IPS-NIHi7 (cell line): ENCODE results near the gene NFE2L1.
"Not testable (repeated sequence)": the region's sequence is repeated elsewhere in the genome, so short reads cannot be mapped to it uniquely, and the experiment has no call there.

ENCODE experiments used
- DNase-seq: peaks from one replicate; pipeline ENCODE4 v3.0.0; 2012; ENCODE audit warnings: mixed read lengths; ENCODE audit errors: extremely low spot score

Gene NFE2L1

DNA sequence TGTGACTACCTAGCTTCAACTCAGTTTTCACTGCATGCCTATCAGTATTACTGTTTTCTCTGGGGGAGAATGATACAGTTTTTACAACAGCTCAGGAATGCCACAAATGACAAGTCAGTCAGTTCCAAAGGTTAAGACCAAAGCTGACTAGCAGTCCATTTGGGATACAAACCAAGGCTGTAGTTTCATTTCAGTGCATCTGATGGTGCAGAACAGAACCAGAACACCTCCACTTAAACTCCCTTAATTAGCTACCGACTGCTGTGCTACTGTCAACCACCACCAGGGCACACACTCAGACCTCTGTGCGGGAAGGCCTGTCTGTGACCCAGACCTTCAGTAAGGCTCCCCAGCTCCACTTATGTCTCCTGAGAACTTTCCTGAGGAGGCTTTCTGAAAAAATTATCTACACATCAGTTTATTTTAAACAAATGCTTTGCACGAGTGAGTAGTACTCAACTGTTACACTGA, 20.4 kb downstream of the NFE2L1 start:
- peak; percentile 60 for DNase-seq

DNA sequence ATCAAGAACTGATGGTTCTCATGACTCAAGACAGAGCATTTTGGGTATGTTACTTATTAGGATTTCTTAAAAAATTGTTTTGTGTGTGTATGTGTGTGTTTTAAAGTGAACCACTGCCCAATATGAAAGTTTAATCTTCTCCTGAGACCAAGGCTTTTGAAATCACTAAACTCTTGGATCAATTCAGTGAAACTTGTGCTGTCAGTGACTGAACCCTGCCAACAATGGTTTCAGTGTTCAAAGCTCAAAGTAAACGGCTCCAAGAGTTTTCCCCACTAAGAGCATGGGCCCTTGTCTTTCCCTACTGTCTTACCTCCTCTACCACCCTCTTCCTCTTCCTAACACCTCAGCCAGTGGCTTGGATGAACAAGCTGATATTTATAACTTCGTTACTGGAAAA, 22.0 kb downstream of the NFE2L1 start:
- no peak for DNase-seq

GRCh38 chr17:48071654-48072053, 23.5 kb downstream of the NFE2L1 start:
- DNase-seq = no peak

GRCh38 chr17:48072811-48073210, 24.7 kb downstream of the NFE2L1 start:
- DNase-seq = not testable (repeated sequence)

DNA sequence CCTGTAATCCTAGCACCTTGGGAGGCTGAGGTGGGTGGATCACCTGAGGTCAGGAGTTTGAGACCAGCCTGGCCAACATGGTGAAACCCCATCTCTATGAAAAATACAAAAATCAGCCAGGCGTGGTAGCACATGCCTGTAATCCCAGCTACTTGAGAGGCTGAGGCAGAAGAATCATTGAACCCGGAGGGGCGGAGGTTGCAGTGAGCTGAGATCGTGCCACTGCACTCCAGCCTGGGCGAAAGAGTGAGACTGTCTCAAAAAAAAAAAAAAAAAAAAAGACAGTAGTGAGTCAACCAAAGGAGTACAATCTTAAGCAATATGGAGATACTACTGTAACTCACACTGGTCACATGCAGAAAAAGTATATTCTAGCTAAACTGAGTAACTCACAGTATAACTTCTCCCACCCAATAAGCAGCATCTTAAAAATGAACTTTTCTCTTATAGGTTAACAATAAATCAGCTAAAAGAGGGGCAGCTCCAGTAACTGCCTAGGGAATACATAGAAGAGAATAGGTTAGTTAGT, 25.5 kb downstream of the NFE2L1 start:
- DNase-seq = not testable (repeated sequence)

GRCh38 chr17:48074322-48075081, 26.3 kb downstream of the NFE2L1 start:
- peak; percentile 49 for DNase-seq

DNA sequence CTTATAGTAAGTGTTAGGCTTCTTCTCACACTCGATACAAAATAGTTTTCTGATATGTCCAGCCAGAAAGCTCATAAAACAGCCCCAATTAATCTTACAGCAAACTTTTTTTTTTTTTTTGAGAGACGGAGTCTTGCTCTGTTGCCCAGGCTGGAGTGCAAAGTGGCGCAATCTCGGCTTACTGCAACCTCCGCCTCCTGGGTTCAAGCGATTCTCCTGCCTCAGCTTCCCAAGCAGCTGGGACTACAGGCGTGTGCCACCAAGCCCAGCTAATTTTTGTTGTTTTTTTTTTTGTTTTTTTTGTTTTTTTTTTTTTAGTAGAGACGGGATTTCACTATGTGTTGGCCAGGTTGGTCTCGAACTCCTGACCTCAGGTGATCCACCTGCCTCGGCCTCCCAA, 29.0 kb downstream of the NFE2L1 start:
- DNase-seq = not testable (repeated sequence)

DNA sequence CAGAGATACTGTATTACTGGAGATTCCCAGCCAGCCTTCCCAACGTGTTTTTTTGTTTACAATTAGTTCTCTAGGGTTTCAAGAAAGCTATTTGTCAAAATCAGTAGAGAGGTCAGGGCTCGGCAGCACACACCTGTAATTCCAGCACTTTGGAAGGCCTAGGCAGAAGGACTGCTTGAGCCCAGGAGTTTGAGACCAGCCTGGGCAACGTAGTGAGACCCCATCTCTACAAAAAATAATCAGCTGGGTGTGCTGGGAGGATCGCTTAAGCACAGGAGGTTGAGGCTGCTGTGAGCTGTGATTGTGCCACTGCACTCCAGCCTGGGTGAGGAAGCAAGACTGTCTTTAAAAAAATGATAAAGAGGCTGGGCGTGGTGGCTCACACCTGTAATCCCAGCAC, 33.7 kb downstream of the NFE2L1 start:
- DNase-seq = no peak

GRCh38 chr17:48084932-48085331, 36.8 kb downstream of the NFE2L1 start:
- DNase-seq = no peak

- no peak for DNase-seq
Observed at GRCh38 chr17:48093341-48094045, 45.3 kb downstream of the NFE2L1 start.

GRCh38 chr17:48095611-48096010, 47.5 kb downstream of the NFE2L1 start:
- DNase-seq = no peak

GRCh38 chr17:48100160-48100559, 52.0 kb downstream of the NFE2L1 start:
- DNase-seq = no peak

- peak; percentile 66 for DNase-seq
Observed at GRCh38 chr17:48100591-48101011, 52.4 kb downstream of the NFE2L1 start.

DNA sequence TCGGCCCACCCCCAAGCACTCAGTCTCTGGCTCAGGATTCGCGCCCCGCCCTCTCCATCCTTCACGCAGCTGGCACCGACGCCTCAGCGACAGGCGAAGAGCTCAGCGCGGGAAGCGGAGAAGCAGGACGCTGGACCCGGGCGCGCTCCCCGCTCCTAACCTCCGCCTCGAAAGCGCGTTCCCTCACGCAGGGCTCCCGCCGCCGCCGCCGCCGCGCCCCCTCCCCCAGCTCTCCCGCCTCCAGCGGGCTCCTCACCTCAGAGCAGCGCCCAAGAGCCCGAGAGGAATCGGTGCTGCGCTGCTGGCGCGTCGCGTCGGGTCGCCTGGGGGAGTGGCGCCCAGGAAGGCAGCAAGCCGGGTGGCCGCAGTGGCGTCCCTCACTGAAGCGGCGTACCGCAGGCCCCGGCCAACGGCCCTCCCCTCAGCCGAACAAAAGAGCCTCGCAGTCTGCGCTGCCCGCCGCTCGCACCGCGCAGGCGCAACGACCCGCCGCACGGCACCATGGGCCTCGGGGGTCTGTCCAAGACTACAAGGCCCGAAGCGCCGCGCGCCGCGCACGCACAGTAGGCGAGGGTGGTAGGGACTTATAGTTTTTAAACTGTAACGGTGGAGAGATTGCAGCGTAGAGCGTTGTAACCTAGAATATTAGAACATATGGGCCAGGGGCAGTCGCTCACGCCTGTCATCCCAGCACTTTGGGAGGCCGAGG, 53.0 kb downstream of the NFE2L1 start, which contains the start of gene CBX1:
TSS of gene CBX1 (minus strand) at position 467 of the 709 bp plus-strand sequence. CDS start 24,474 bp downstream, outside the sequence.
- peak; percentile 94 for DNase-seq

- DNase-seq = no peak
Observed at GRCh38 chr17:48102043-48102750, 54.0 kb downstream of the NFE2L1 start.

DNA sequence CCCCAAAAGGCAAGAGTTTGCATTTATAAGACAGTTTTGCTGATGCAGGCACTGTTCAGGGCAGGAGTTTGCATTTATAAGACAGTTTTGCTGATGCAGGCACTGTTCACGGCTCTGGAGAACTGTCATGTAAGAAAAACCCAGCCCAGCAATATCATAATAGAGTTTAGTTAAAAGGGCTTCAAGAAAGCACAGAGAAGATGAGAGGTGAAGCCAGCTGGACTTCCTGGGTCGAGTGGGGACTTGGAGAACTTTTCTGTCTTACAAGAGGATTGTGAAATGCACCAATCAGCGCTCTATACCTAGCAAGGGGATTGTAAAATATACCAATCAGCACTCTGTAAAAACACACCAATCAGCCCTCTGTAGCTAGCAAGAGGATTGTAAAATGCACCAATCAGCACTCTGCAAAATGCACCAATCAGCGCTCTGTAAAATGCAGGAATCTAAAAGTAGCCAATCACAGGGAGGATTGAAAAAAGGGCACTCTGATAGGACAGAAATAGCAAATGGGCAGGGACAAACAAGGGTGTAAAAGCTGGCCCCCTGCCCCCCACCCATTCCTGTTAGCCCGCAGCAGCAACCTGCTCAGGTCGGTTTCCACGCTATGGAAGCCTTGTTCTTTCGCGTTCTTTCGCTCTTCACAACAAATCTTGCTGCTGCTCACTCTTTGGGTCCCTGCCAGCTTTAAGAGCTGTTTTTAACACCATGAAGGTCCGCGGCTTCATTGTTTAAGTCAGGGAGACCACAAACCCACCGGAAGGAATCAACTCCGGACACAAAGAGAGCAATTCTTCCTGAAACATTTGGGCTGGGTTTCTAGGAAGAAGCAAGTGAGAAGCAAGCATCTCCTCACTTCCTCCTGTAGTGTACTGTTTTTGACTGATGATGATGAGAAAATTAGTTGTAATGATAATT, 54.9 kb downstream of the NFE2L1 start:
- no peak for DNase-seq

DNA sequence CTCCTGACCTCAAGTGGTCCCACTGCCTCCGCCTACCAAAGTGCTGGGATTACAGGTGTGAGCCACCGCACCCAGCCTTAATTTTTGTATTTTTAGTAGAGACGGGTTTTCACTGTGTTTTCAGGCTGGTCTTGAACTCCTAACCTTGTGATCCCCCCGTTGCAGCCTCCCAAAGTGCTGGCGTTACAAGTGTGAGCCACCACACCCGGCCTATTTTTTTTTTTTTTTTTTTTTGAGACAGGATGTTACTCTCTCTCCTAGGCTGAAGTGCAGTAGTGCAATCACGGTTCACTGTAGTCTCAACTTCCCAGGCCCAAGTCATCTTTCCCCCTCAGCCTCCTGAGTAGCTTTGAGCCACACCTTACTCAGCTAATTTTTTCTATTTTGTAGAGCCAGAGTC, 56.3 kb downstream of the NFE2L1 start:
- no peak for DNase-seq

GRCh38 chr17:48106802-48107136, 58.6 kb downstream of the NFE2L1 start:
- no peak for DNase-seq

- peak; percentile 94 for DNase-seq
Observed at GRCh38 chr17:48107137-48108055, 59.2 kb downstream of the NFE2L1 start, which contains the start of gene SNX11. SNX11 (plus strand) TSS chr17:48107766; CDS start chr17:48112044, 4,278 bp downstream.
